ENCODE results near the gene STX17.

STX17 gene

DNA sequence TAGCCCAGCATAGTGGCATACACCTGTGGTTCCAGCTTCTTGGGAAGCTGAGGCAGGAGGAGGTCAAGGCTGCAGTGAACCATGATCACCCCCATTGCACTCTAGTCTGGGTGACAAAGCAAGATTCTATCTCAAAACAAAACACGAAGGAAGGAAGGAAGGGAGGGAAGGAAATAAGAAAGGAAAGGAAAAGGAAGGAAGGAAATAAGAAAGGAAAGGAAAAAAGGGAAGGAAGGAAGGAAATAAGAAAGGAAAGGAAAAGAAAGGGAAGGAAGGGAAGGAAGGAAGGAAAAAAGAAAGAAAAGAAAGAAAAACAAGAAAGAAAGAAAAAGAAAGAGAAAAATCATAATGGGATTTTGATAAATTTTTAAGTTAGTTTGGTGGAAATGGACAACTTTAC, 3.1 kb upstream of the STX17 start:
- TF ChIP-seq, protein P1, sequence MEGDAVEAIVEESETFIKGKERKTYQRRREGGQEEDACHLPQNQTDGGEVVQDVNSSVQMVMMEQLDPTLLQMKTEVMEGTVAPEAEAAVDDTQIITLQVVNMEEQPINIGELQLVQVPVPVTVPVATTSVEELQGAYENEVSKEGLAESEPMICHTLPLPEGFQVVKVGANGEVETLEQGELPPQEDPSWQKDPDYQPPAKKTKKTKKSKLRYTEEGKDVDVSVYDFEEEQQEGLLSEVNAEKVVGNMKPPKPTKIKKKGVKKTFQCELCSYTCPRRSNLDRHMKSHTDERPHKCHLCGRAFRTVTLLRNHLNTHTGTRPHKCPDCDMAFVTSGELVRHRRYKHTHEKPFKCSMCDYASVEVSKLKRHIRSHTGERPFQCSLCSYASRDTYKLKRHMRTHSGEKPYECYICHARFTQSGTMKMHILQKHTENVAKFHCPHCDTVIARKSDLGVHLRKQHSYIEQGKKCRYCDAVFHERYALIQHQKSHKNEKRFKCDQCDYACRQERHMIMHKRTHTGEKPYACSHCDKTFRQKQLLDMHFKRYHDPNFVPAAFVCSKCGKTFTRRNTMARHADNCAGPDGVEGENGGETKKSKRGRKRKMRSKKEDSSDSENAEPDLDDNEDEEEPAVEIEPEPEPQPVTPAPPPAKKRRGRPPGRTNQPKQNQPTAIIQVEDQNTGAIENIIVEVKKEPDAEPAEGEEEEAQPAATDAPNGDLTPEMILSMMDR (IDR thresholded peaks at IDR 0.05; ENCODE audit: low read depth, low read length), result no peak

DNA sequence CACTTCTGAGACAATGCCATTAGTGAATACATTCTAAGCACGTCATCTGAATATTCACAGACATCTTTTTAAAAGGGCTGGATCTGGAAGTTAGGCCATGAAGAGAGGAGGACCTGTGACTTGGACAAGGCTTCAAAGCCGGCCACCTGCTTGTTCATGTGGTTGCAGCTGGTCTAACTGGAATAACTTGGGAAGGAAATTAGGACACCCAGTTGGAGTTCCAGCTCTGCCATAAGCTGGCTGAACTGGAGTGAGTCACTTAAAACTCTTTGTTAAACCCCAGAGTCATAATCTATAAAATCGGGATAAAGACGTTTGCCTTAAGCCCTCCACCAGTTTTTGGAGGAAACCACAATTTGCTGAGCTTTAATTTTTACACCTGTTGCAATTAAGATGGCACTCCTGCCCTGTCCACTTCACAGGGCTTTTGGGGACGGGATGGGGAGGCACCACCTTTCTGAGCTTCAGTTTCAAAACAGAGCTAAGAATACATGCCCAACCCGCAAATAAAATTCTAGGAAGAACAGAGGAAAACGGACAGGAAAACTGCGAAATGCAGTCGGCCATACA, 536 bp upstream of the STX17 start:
- TF ChIP-seq, protein P1 (IDR thresholded peaks at IDR 0.05; ENCODE audit: low read depth, low read length), result no peak
- DNase-seq (ENCODE audit: extremely low read depth, low read depth), result no peak

More for the DNA sequence above, 3.1 kb upstream of the STX17 start:
- no peak for DNase-seq (ENCODE audit: extremely low read depth, low read depth)

- TF ChIP-seq, protein P1 (IDR thresholded peaks at IDR 0.05; ENCODE audit: low read depth, low read length), result no peak
- no peak for DNase-seq (ENCODE audit: extremely low read depth, low read depth)
Measured at GRCh38 chr9:99907208-99907532, 716 bp downstream of the STX17 start.

DNA sequence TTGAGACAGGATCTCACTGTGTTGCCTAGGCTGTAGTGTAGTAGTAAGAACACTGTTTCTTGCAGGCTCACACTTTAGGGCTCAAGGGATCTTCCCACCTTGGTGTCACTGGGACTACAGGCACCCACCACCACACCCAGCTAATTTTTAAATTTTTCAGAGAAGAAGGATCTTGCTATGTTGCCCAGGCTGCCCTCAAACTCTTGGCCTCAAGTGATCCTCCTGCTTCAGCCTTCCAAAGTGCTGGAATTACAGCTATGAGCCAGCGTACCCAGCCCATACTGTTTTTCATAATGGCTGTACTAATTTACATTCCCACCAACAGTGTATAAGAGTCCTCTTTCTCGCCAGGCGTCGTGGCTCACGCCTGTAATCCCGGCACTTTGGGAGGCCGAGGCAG, 5.1 kb downstream of the STX17 start:
- DNase-seq (ENCODE audit: extremely low read depth, low read depth), result no peak
- TF ChIP-seq, protein P1 (IDR thresholded peaks at IDR 0.05; ENCODE audit: low read depth, low read length), result no peak

DNA sequence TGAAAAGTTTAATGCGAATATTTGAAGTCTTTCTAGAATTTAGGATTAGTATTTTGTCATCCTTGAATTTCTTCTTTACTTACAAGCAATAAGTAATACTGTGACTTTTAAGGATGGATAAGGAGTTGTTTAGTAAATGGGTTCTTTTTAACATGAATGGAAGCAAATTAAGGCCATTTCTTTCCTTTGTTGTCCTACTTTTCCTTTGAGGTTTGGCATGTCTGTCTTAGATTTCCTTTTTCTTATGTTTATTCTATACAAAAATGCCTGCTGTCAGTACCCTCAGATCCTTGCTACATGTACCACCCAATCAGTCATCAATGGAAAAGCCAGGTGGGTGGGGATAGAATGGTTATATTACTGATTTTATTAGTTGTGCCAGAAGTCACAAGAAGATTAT, 10.2 kb downstream of the STX17 start:
- no peak for DNase-seq (ENCODE audit: extremely low read depth, low read depth)
- TF ChIP-seq, protein P1 (IDR thresholded peaks at IDR 0.05; ENCODE audit: low read depth, low read length), result no peak

GRCh38 chr9:99918134-99918533, 11.7 kb downstream of the STX17 start:
- TF ChIP-seq, protein P1 (IDR thresholded peaks at IDR 0.05; ENCODE audit: low read depth, low read length), result no peak
- no peak for DNase-seq (ENCODE audit: extremely low read depth, low read depth)

- TF ChIP-seq, protein P1 (IDR thresholded peaks at IDR 0.05; ENCODE audit: low read depth, low read length), result no peak
- DNase-seq (ENCODE audit: extremely low read depth, low read depth), result no peak
Measured at GRCh38 chr9:99919930-99920329, 13.5 kb downstream of the STX17 start.

Measured in AG09319 (cell line).